Measurements from ENCODE around the gene CCDC24.
A peak's percentile ranks its signal among the peaks of the same experiment; 100 is the strongest.

Gene CCDC24

GRCh38 chr1:43963890-43964289 lies 27.5 kb upstream of the CCDC24 start:
- Histone ChIP-seq H3K23ac (ENCODE audit: low read depth, low read length, poor library complexity) (no peak overlapping the region), H3K36me3 (replicated peaks in 1 of 2; ENCODE audit: control insufficient read depth in 2 of 2, insufficient read depth in 2 of 2, low read length in 2 of 2) (peaks cover 3 to 46% of the 10 kb centered on the region in 2 donors), H3K4me3 (ENCODE audit: low read length in 2 of 2) (no peak overlapping the region), H3K14ac (ENCODE audit: low read length) (no peak overlapping the region), H3K79me1 (ENCODE audit: low read depth, low read length) (no peaks in the 10 kb centered on the region), H2AFZ (ENCODE audit: low read length) (no peak overlapping the region), H2BK5ac (ENCODE audit: low read length) (no peak overlapping the region), H2BK12ac (ENCODE audit: low read length) (no peak overlapping the region), H3K4me2 (ENCODE audit: insufficient read depth, low read length, poor library complexity, severe bottlenecking) (no peak overlapping the region), H2BK120ac (ENCODE audit: low read depth, low read length) (no peak overlapping the region), H3K4me1 (ENCODE audit: control insufficient read depth in 2 of 2, insufficient read depth in 1 of 2, low read depth in 1 of 2, low read length in 2 of 2) (no peaks in the 10 kb centered on the region), H4K91ac (ENCODE audit: low read depth, low read length, poor library complexity) (no peak overlapping the region), H2AK5ac (ENCODE audit: low read depth, low read length) (no peak overlapping the region), H3K4ac (ENCODE audit: low read length) (no peak overlapping the region), H4K8ac (ENCODE audit: low read depth, low read length) (no peak overlapping the region), H3K27ac (replicated peaks; ENCODE audit: low read length) (no peak overlapping the region), H2BK15ac (ENCODE audit: low read length) (no peak overlapping the region), H3K27me3 (ENCODE audit: control insufficient read depth in 3 of 3, insufficient read depth in 3 of 3, low read depth in 1 of 3, low read length in 3 of 3) (no peaks in the 10 kb centered on the region), H3K9ac (ENCODE audit: low read depth, low read length, poor library complexity) (no peak overlapping the region), H3K9me3 (replicated peaks in 1 of 2; ENCODE audit: control insufficient read depth in 2 of 2, insufficient read depth in 1 of 2, low read depth in 1 of 2, low read length in 2 of 2) (no peaks in the 10 kb centered on the region), H3K18ac (ENCODE audit: low read length) (no peak overlapping the region)
- DNase-seq (ENCODE audit: low spot score), result no peak
- no CpG with 5 or more reads among the region's 5 CpGs for WGBS, 2 donors (ENCODE audit: extremely low coverage in 2 of 2, insufficient read length in 2 of 2, insufficient replicate concordance in 1 of 2)

GRCh38 chr1:43965316-43965715 lies 26.1 kb upstream of the CCDC24 start:
- H3K14ac ChIP-seq (ENCODE audit: low read length), result no peak overlapping the region
- no peak overlapping the region for H4K91ac ChIP-seq (ENCODE audit: low read depth, low read length, poor library complexity)
- H2BK120ac ChIP-seq (ENCODE audit: low read depth, low read length), result no peak overlapping the region
- H2BK12ac ChIP-seq (ENCODE audit: low read length), result no peak overlapping the region
- H3K4me1 ChIP-seq (ENCODE audit: control insufficient read depth in 2 of 2, insufficient read depth in 1 of 2, low read depth in 1 of 2, low read length in 2 of 2), result peaks cover 2 to 3% of the 10 kb centered on the region in 2 donors
- no peaks in the 10 kb centered on the region for H3K79me1 ChIP-seq (ENCODE audit: low read depth, low read length)
- peaks cover 2 to 35% of the 10 kb centered on the region in 2 donors for H3K36me3 ChIP-seq (replicated peaks in 1 of 2; ENCODE audit: control insufficient read depth in 2 of 2, insufficient read depth in 2 of 2, low read length in 2 of 2)
- H3K4ac ChIP-seq (ENCODE audit: low read length), result no peak overlapping the region
- H2AK5ac ChIP-seq (ENCODE audit: low read depth, low read length), result no peak overlapping the region
- no peak overlapping the region for H3K23ac ChIP-seq (ENCODE audit: low read depth, low read length, poor library complexity)
- DNase-seq (ENCODE audit: low spot score), result no peak
- H3K9ac ChIP-seq (ENCODE audit: low read depth, low read length, poor library complexity), result no peak overlapping the region
- no peak overlapping the region for H3K27ac ChIP-seq (replicated peaks; ENCODE audit: low read length)
- H3K18ac ChIP-seq (ENCODE audit: low read length), result no peak overlapping the region
- H3K4me3 ChIP-seq (ENCODE audit: low read length in 2 of 2), result no peak overlapping the region
- no peak overlapping the region for H2AFZ ChIP-seq (ENCODE audit: low read length)
- no peaks in the 10 kb centered on the region for H3K9me3 ChIP-seq (replicated peaks in 1 of 2; ENCODE audit: control insufficient read depth in 2 of 2, insufficient read depth in 1 of 2, low read depth in 1 of 2, low read length in 2 of 2)
- no peak overlapping the region for H2BK5ac ChIP-seq (ENCODE audit: low read length)
- H3K27me3 ChIP-seq (ENCODE audit: control insufficient read depth in 3 of 3, insufficient read depth in 3 of 3, low read depth in 1 of 3, low read length in 3 of 3), result no peaks in the 10 kb centered on the region
- 100% methylated on average over 1 of the region's 3 CpGs; no CpG with 5 or more reads in 1 of the 2 donors for WGBS, 2 donors (ENCODE audit: extremely low coverage in 2 of 2, insufficient read length in 2 of 2, insufficient replicate concordance in 1 of 2)
- no peak overlapping the region for H2BK15ac ChIP-seq (ENCODE audit: low read length)
- no peak overlapping the region for H3K4me2 ChIP-seq (ENCODE audit: insufficient read depth, low read length, poor library complexity, severe bottlenecking)
- no peak overlapping the region for H4K8ac ChIP-seq (ENCODE audit: low read depth, low read length)

- Histone ChIP-seq H2BK5ac (ENCODE audit: low read length) (no peak overlapping the region), H3K9ac (ENCODE audit: low read depth, low read length, poor library complexity) (no peak overlapping the region), H4K8ac (ENCODE audit: low read depth, low read length) (no peak overlapping the region), H3K23ac (ENCODE audit: low read depth, low read length, poor library complexity) (no peak overlapping the region), H3K4me2 (ENCODE audit: insufficient read depth, low read length, poor library complexity, severe bottlenecking) (no peak overlapping the region), H2BK15ac (ENCODE audit: low read length) (no peak overlapping the region), H3K4ac (ENCODE audit: low read length) (no peak overlapping the region), H2BK120ac (ENCODE audit: low read depth, low read length) (no peak overlapping the region), H3K4me3 (ENCODE audit: low read length in 2 of 2) (no peak overlapping the region), H3K27me3 (ENCODE audit: control insufficient read depth in 3 of 3, insufficient read depth in 3 of 3, low read depth in 1 of 3, low read length in 3 of 3) (no peaks in the 10 kb centered on the region), H2AFZ (ENCODE audit: low read length) (no peak overlapping the region), H3K27ac (replicated peaks; ENCODE audit: low read length) (no peak overlapping the region), H2BK12ac (ENCODE audit: low read length) (no peak overlapping the region), H3K9me3 (replicated peaks in 1 of 2; ENCODE audit: control insufficient read depth in 2 of 2, insufficient read depth in 1 of 2, low read depth in 1 of 2, low read length in 2 of 2) (no peaks in the 10 kb centered on the region), H3K36me3 (replicated peaks in 1 of 2; ENCODE audit: control insufficient read depth in 2 of 2, insufficient read depth in 2 of 2, low read length in 2 of 2) (peaks cover 4 to 36% of the 10 kb centered on the region in 2 donors), H3K18ac (ENCODE audit: low read length) (no peak overlapping the region), H3K4me1 (ENCODE audit: control insufficient read depth in 2 of 2, insufficient read depth in 1 of 2, low read depth in 1 of 2, low read length in 2 of 2) (peaks cover 5 to 7% of the 10 kb centered on the region in 2 donors), H3K14ac (ENCODE audit: low read length) (no peak overlapping the region), H4K91ac (ENCODE audit: low read depth, low read length, poor library complexity) (no peak overlapping the region), H2AK5ac (ENCODE audit: low read depth, low read length) (no peak overlapping the region), H3K79me1 (ENCODE audit: low read depth, low read length) (no peaks in the 10 kb centered on the region)
- WGBS, 2 donors (ENCODE audit: extremely low coverage in 2 of 2, insufficient read length in 2 of 2, insufficient replicate concordance in 1 of 2), result no CpG with 5 or more reads among the region's 6 CpGs
- DNase-seq (ENCODE audit: low spot score), result no peak
These were observed 23.0 kb upstream of the CCDC24 start for GRCh38 chr1:43968348-43968948.

GRCh38 chr1:43969416-43969745 lies 22.0 kb upstream of the CCDC24 start:
- H4K8ac ChIP-seq (ENCODE audit: low read depth, low read length), result no peak overlapping the region
- peak overlapping the region; percentile 86 for H2AFZ ChIP-seq (ENCODE audit: low read length)
- H3K4me2 ChIP-seq (ENCODE audit: insufficient read depth, low read length, poor library complexity, severe bottlenecking), result peak overlapping the region; percentile 50
- H3K18ac ChIP-seq (ENCODE audit: low read length), result no peak overlapping the region
- no peaks in the 10 kb centered on the region for H3K79me1 ChIP-seq (ENCODE audit: low read depth, low read length)
- no peak overlapping the region for H2BK15ac ChIP-seq (ENCODE audit: low read length)
- peak overlapping the region in 1 of 2 donors; percentile 30 for H3K4me3 ChIP-seq (ENCODE audit: low read length in 2 of 2)
- no peak overlapping the region for H3K27ac ChIP-seq (replicated peaks; ENCODE audit: low read length)
- no peak overlapping the region for H2AK5ac ChIP-seq (ENCODE audit: low read depth, low read length)
- peak overlapping the region; percentile 25 for H3K9ac ChIP-seq (ENCODE audit: low read depth, low read length, poor library complexity)
- no peaks in the 10 kb centered on the region for H3K9me3 ChIP-seq (replicated peaks in 1 of 2; ENCODE audit: control insufficient read depth in 2 of 2, insufficient read depth in 1 of 2, low read depth in 1 of 2, low read length in 2 of 2)
- H4K91ac ChIP-seq (ENCODE audit: low read depth, low read length, poor library complexity), result no peak overlapping the region
- H2BK5ac ChIP-seq (ENCODE audit: low read length), result no peak overlapping the region
- no CpG with 5 or more reads among the region's 7 CpGs for WGBS, 2 donors (ENCODE audit: extremely low coverage in 2 of 2, insufficient read length in 2 of 2, insufficient replicate concordance in 1 of 2)
- H3K23ac ChIP-seq (ENCODE audit: low read depth, low read length, poor library complexity), result no peak overlapping the region
- no peak overlapping the region for H2BK12ac ChIP-seq (ENCODE audit: low read length)
- no peak overlapping the region for H2BK120ac ChIP-seq (ENCODE audit: low read depth, low read length)
- DNase-seq (ENCODE audit: low spot score), result no peak
- no peak overlapping the region for H3K4ac ChIP-seq (ENCODE audit: low read length)
- no peaks in the 10 kb centered on the region for H3K27me3 ChIP-seq (ENCODE audit: control insufficient read depth in 3 of 3, insufficient read depth in 3 of 3, low read depth in 1 of 3, low read length in 3 of 3)
- peaks cover 5 to 7% of the 10 kb centered on the region in 2 donors for H3K4me1 ChIP-seq (ENCODE audit: control insufficient read depth in 2 of 2, insufficient read depth in 1 of 2, low read depth in 1 of 2, low read length in 2 of 2)
- H3K14ac ChIP-seq (ENCODE audit: low read length), result no peak overlapping the region
- H3K36me3 ChIP-seq (replicated peaks in 1 of 2; ENCODE audit: control insufficient read depth in 2 of 2, insufficient read depth in 2 of 2, low read length in 2 of 2), result peaks cover 4 to 36% of the 10 kb centered on the region in 2 donors

Data from neuronal stem cell (in vitro differentiated cells).